Measurements from ENCODE around the gene GNAT1. TPM values are rescaled to one million over a fixed set of nuclear protein-coding genes. Genes with fewer than 3 reads are reported as not detected.

The GNAT1 gene
- total RNA-seq, 1 donor from 2014 or later, result not detected

DNA sequence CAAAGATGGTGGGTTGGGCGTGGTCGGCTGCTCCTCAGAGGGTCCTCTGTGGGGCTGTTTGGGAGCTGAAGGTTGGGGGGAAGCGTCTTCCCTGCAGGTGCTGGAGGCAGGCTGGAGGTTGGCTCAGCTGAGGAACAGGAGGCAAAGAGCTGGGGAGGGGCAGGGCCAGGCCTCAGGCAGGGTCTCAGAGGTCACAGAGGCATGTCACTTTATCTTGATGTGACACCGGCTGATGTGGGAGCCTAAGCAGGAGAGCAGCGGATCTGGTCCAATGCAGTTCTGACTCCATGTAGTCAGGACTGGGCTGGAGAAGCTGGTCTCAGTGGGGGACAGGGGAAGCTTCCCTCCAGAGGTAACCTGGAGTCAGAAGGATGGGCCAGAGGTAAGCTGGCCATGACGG lies 7.7 kb upstream of the GNAT1 start:
- Mint-ChIP-seq H3K4me1 (no peaks in the 10 kb centered on the region), H3K27ac (ENCODE audit: unreplicated experiment) (no peak overlapping the region), H3K9me3 (no peaks in the 10 kb centered on the region), H3K36me3 (ENCODE audit: low read depth) (no peaks in the 10 kb centered on the region), H3K4me3 (no peak overlapping the region), H3K27me3 (ENCODE audit: low read depth) (no peaks in the 10 kb centered on the region)
- DNase-seq (ENCODE audit: low read depth, low spot score), result no peak
- TF ChIP-seq, protein P1, sequence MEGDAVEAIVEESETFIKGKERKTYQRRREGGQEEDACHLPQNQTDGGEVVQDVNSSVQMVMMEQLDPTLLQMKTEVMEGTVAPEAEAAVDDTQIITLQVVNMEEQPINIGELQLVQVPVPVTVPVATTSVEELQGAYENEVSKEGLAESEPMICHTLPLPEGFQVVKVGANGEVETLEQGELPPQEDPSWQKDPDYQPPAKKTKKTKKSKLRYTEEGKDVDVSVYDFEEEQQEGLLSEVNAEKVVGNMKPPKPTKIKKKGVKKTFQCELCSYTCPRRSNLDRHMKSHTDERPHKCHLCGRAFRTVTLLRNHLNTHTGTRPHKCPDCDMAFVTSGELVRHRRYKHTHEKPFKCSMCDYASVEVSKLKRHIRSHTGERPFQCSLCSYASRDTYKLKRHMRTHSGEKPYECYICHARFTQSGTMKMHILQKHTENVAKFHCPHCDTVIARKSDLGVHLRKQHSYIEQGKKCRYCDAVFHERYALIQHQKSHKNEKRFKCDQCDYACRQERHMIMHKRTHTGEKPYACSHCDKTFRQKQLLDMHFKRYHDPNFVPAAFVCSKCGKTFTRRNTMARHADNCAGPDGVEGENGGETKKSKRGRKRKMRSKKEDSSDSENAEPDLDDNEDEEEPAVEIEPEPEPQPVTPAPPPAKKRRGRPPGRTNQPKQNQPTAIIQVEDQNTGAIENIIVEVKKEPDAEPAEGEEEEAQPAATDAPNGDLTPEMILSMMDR (conservative IDR thresholded peaks at IDR 0.05), result no peak

DNA sequence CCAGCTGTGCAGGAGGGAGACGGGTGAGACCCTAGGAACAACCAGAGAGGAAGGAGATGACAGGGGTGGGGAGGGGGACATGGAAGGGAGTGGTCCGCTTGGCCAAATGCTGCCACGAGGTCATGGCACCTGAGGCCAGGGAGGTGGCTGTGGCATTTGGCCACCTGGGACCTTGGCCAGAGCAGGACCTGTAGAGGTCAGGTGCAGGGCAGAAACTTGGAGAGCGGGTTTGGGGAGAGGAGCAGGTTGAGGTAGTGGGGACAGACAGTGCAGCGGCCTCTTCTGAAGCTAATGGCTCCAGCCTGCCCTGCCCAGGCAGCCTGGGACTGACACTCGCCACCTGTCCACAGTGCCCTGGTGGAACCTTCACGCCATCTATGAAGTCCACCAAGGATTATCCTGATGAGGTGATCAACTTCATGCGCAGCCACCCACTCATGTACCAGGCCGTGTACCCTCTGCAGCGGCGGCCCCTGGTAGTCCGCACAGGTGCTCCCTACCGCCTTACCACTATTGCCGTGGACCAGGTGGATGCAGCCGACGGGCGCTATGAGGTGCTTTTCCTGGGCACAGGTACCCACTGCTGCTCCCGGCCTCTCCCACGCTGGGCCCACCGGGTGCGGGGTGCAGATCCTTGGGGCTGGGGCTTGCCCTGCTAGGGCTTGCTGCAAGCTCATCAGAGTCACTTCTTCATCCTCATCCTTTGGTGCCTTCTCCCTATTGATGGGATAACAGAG lies 7.0 kb upstream of the GNAT1 start:
- Mint-ChIP-seq H3K4me1 (peaks cover 4% of the 10 kb centered on the region), H3K9me3 (no peaks in the 10 kb centered on the region), H3K27ac (ENCODE audit: unreplicated experiment) (no peak overlapping the region), H3K27me3 (ENCODE audit: low read depth) (peaks cover 2% of the 10 kb centered on the region), H3K4me3 (no peak overlapping the region), H3K36me3 (ENCODE audit: low read depth) (no peaks in the 10 kb centered on the region)
- TF ChIP-seq, protein P1 (conservative IDR thresholded peaks at IDR 0.05), result no peak
- no peak for DNase-seq (ENCODE audit: low read depth, low spot score)

DNA sequence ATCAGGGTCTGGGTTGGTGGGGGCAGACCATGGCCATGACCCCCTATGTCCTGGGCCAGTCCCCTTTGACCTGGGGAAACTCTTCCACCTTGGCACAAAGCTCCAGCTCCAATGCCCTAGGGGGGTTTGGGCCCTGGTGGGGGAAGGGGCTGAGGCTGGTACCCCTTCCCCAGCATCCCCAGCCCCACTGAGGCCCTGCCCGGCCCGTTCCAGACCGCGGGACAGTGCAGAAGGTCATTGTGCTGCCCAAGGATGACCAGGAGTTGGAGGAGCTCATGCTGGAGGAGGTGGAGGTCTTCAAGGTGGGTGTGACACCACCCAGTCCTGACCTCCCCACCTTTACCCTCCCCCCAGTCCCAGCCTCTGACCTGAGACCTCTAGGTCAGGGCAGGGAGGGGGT lies 6.2 kb upstream of the GNAT1 start:
- Mint-ChIP-seq H3K4me1 (peaks cover 5% of the 10 kb centered on the region), H3K27ac (ENCODE audit: unreplicated experiment) (no peak overlapping the region), H3K4me3 (no peak overlapping the region), H3K36me3 (ENCODE audit: low read depth) (no peaks in the 10 kb centered on the region), H3K9me3 (no peaks in the 10 kb centered on the region), H3K27me3 (ENCODE audit: low read depth) (peaks cover 2% of the 10 kb centered on the region)
- no peak for DNase-seq (ENCODE audit: low read depth, low spot score)
- TF ChIP-seq, protein P1 (conservative IDR thresholded peaks at IDR 0.05), result no peak

DNA sequence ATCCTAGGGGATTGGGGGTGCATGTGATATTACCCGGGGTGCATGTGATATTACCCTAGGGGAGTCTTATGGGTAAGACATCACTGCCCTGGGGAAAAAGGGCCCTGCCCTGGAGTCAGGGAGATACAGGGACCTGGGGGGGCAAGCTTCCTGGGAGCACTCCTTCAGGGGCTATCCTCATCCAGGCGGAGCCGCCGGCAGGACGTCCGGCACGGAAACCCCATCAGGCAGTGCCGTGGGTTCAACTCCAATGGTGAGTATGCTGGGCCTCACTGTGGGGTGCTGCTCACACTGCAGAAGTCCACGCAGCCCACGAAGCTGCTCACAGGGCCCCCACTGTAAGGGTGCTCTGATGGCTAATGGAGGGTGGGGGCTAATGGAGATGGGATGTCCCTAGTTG lies 5.3 kb upstream of the GNAT1 start:
- TF ChIP-seq, protein P1 (conservative IDR thresholded peaks at IDR 0.05), result no peak
- Mint-ChIP-seq H3K4me3 (no peak overlapping the region), H3K36me3 (ENCODE audit: low read depth) (no peaks in the 10 kb centered on the region), H3K9me3 (no peaks in the 10 kb centered on the region), H3K4me1 (peaks cover 5% of the 10 kb centered on the region), H3K27me3 (ENCODE audit: low read depth) (peaks cover 2% of the 10 kb centered on the region), H3K27ac (ENCODE audit: unreplicated experiment) (no peak overlapping the region)
- DNase-seq (ENCODE audit: low read depth, low spot score), result no peak

DNA sequence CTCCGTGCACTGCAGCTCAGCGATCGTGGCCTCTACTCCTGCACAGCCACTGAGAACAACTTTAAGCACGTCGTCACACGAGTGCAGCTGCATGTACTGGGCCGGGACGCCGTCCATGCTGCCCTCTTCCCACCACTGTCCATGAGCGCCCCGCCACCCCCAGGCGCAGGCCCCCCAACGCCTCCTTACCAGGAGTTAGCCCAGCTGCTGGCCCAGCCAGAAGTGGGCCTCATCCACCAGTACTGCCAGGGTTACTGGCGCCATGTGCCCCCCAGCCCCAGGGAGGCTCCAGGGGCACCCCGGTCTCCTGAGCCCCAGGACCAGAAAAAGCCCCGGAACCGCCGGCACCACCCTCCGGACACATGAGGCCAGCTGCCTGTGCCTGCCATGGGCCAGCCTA lies 3.7 kb upstream of the GNAT1 start:
- H3K4me3 Mint-ChIP-seq, result no peak overlapping the region
- peaks cover 5% of the 10 kb centered on the region for H3K27me3 Mint-ChIP-seq (ENCODE audit: low read depth)
- H3K36me3 Mint-ChIP-seq (ENCODE audit: low read depth), result no peaks in the 10 kb centered on the region
- H3K27ac Mint-ChIP-seq (ENCODE audit: unreplicated experiment), result peak overlapping the region; percentile 27
- H3K9me3 Mint-ChIP-seq, result no peaks in the 10 kb centered on the region
- no peak for DNase-seq (ENCODE audit: low read depth, low spot score)
- peaks cover 8% of the 10 kb centered on the region for H3K4me1 Mint-ChIP-seq
- TF ChIP-seq, protein P1 (conservative IDR thresholded peaks at IDR 0.05), result no peak

Measured in neural crest cell (in vitro differentiated cells).